ENCODE results near the gene SPOPL.

The SPOPL gene

GRCh38 chr2:138564586-138565229, 63.1 kb downstream of the SPOPL start:
- TF ChIP-seq YY1 (tag by site-specific recombination; IDR thresholded peaks at IDR 0.05) (no peak), ZNF239 (tag by site-specific recombination; IDR thresholded peaks at IDR 0.05) (no peak), ZNF423 (tag by site-specific recombination; IDR thresholded peaks at IDR 0.05) (no peak), ZSCAN5A (tag by site-specific recombination; IDR thresholded peaks at IDR 0.05) (no peak), ZNF843 (tag by site-specific recombination; IDR thresholded peaks at IDR 0.05) (no peak), ZBTB11 (tag by site-specific recombination; conservative IDR thresholded peaks at IDR 0.05; ENCODE audit: low read depth) (no peak), ZBTB8A (tag by site-specific recombination; IDR thresholded peaks at IDR 0.05) (no peak), GFI1B (tag by site-specific recombination; IDR thresholded peaks at IDR 0.05) (no peak), BCL11A (tag by site-specific recombination; IDR thresholded peaks at IDR 0.05; ENCODE audit: low read depth) (no peak), ZBTB48 (tag by site-specific recombination; IDR thresholded peaks at IDR 0.05) (no peak), ZBTB44 (tag by site-specific recombination; IDR thresholded peaks at IDR 0.05) (no peak), ZNF184 (tag by site-specific recombination; IDR thresholded peaks at IDR 0.05) (no peak)
- ChIA-PET POLR2A (no interaction called here), CTCF (interaction anchor here (0.6 kb wide), 1 partner anchor 678 kb away, joined by 3 read pairs; no protein-coding TSS in a partner anchor)
- H3K9me3 ChIP-seq (ENCODE audit: control insufficient read depth, insufficient read depth, low read depth, low read length), result no peaks in the 10 kb centered on the region
- no peaks in the 10 kb centered on the region for H3K4me1 ChIP-seq (ENCODE audit: control insufficient read depth, insufficient read depth, low read length)
- H3K27ac ChIP-seq (ENCODE audit: extremely low read depth, low read depth, low read length), result no peak overlapping the region
- H3K4me3 ChIP-seq (ENCODE audit: low read depth, low read length), result no peak overlapping the region
- peaks cover 19 to 43% of the 10 kb centered on the region in 2 experiments for H3K36me3 ChIP-seq (ENCODE audit: control insufficient read depth in 2 of 2, insufficient read depth in 1 of 2, low read length in 2 of 2)

- H3K27ac ChIP-seq (ENCODE audit: extremely low read depth, low read depth, low read length), result no peak overlapping the region
- H3K36me3 ChIP-seq (ENCODE audit: control insufficient read depth in 2 of 2, insufficient read depth in 1 of 2, low read length in 2 of 2), result peaks cover 19 to 43% of the 10 kb centered on the region in 2 experiments
- POLR2A ChIA-PET, result no interaction called here
- H3K4me1 ChIP-seq (ENCODE audit: control insufficient read depth, insufficient read depth, low read length), result no peaks in the 10 kb centered on the region
- TF ChIP-seq ZNF169 (tag by site-specific recombination; IDR thresholded peaks at IDR 0.05), result no peak
- TF ChIP-seq TRIM28 (IDR thresholded peaks at IDR 0.05; ENCODE audit: borderline replicate concordance, low read length), result no peak
- no peak for TF ChIP-seq ZNF704 (tag by site-specific recombination; IDR thresholded peaks at IDR 0.05)
- TF ChIP-seq ZNF785 (tag by site-specific recombination; IDR thresholded peaks at IDR 0.05), result no peak
- no peak for TF ChIP-seq ZNF175 (tag by site-specific recombination; IDR thresholded peaks at IDR 0.05)
- TF ChIP-seq ELK4 (IDR thresholded peaks at IDR 0.05; ENCODE audit: borderline replicate concordance, low read depth, low read length), result no peak
- no peak for TF ChIP-seq ZBTB20 (tag by site-specific recombination; IDR thresholded peaks at IDR 0.05)
- TF ChIP-seq KLF7 (tag by site-specific recombination; IDR thresholded peaks at IDR 0.05; ENCODE audit: borderline replicate concordance), result no peak
- no peak for TF ChIP-seq ZNF202 (tag by site-specific recombination; IDR thresholded peaks at IDR 0.05; ENCODE audit: borderline replicate concordance)
- TF ChIP-seq ZNF404 (tag by site-specific recombination; IDR thresholded peaks at IDR 0.05), result no peak
- TF ChIP-seq ZNF132 (tag by site-specific recombination; IDR thresholded peaks at IDR 0.05; ENCODE audit: borderline replicate concordance), result no peak
- CTCF ChIA-PET, result interaction anchor here (0.6 kb wide), 1 partner anchor 679 kb away, joined by 3 read pairs; no protein-coding TSS in a partner anchor
- no peak overlapping the region for H3K4me3 ChIP-seq (ENCODE audit: low read depth, low read length)
- no peaks in the 10 kb centered on the region for H3K9me3 ChIP-seq (ENCODE audit: control insufficient read depth, insufficient read depth, low read depth, low read length)
Measured at GRCh38 chr2:138565230-138565598, 63.6 kb downstream of the SPOPL start.
